ENCODE data around the gene RPL39. TPM values are rescaled to one million over a fixed set of nuclear protein-coding genes. Genes with fewer than 3 reads are reported as not detected.
"Not testable (repeated sequence)": the region's sequence is repeated elsewhere in the genome, so short reads cannot be mapped to it uniquely, and the experiment has no call there.

Gene RPL39
- 3,684 and 4,270 TPM in 2 replicates for total RNA-seq

- H3K27ac Mint-ChIP-seq = peak within 1 kb of the TSS; percentile 96
- ATAC-seq (ENCODE audit: low read depth) (peak; percentile 90), DNase-seq (peak; percentile 69)
- ChIA-PET POLR2A (interaction anchor here (0.6 to 2.7 kb wide), 46 partner anchors 16 to 366 kb away, joined by 3 to 41 read pairs (median 5); partner anchors contain the start of genes NDUFA1, NKAP, NKRF and RNF113A), CTCF (interaction anchor here (0.6 to 1.4 kb wide), 6 partner anchors 33 to 309 kb away, joined by 3 to 6 read pairs (median 3); partner anchors contain the start of genes SOWAHD and UPF3B)
- no peak for TF ChIP-seq CTCF (IDR thresholded peaks at IDR 0.05)
- intact Hi-C loops (cut with micrococcal nuclease) = loop anchor here (1.0 to 5.0 kb wide), 6 partner anchors 35 to 152 kb away; partner anchors contain the start of genes NDUFA1, NKAP and RNF113A
- H3K9me3 Mint-ChIP-seq = no peaks in the 10 kb centered on the region
- H3K4me1 Mint-ChIP-seq = peaks cover 37% of the 10 kb centered on the region
- H3K4me3 Mint-ChIP-seq = peak within 1 kb of the TSS; percentile 95
- H3K27me3 Mint-ChIP-seq = no peaks in the 10 kb centered on the region
- H3K36me3 Mint-ChIP-seq (ENCODE audit: low read depth) = peaks cover 41% of the 10 kb centered on the region
These were observed at the start of gene RPL39 for GRCh38 chrX:119791437-119792231. RPL39 (minus strand) TSS chrX:119791630; CDS start chrX:119791576, 54 bp downstream.

- Mint-ChIP-seq H3K27ac (no peak overlapping the region), H3K36me3 (ENCODE audit: low read depth) (peaks cover 65% of the 10 kb centered on the region), H3K9me3 (no peaks in the 10 kb centered on the region), H3K27me3 (no peaks in the 10 kb centered on the region), H3K4me1 (no peaks in the 10 kb centered on the region), H3K4me3 (no peak overlapping the region)
- POLR2A ChIA-PET = no interaction called here
- ATAC-seq (ENCODE audit: low read depth) (no peak), DNase-seq (no peak)
- TF ChIP-seq CTCF (IDR thresholded peaks at IDR 0.05) = no peak
- intact Hi-C loops (cut with micrococcal nuclease) = no loop called here
- CTCF ChIA-PET = no interaction called here
These were observed 42.5 kb upstream of the RPL39 start for GRCh38 chrX:119833905-119834304.

- ChIA-PET POLR2A (no interaction called here), CTCF (no interaction called here)
- H3K4me3 Mint-ChIP-seq = no peak overlapping the region
- no peak for ATAC-seq (ENCODE audit: low read depth)
- intact Hi-C loops (cut with micrococcal nuclease) = loop anchor here (5.0 kb wide), 1 partner anchor 36 kb away; the partner anchor contains the start of gene RPL39
- H3K27me3 Mint-ChIP-seq = no peaks in the 10 kb centered on the region
- H3K4me1 Mint-ChIP-seq = no peaks in the 10 kb centered on the region
- DNase-seq = no peak
- peaks cover 28% of the 10 kb centered on the region for H3K36me3 Mint-ChIP-seq (ENCODE audit: low read depth)
- TF ChIP-seq CTCF (IDR thresholded peaks at IDR 0.05) = no peak
- H3K9me3 Mint-ChIP-seq = no peaks in the 10 kb centered on the region
- H3K27ac Mint-ChIP-seq = no peak overlapping the region
These were observed 37.0 kb upstream of the RPL39 start for GRCh38 chrX:119828446-119828845.

- no peak overlapping the region for H3K4me3 Mint-ChIP-seq
- peaks cover 10% of the 10 kb centered on the region for H3K4me1 Mint-ChIP-seq
- H3K9me3 Mint-ChIP-seq = no peaks in the 10 kb centered on the region
- no peak overlapping the region for H3K27ac Mint-ChIP-seq
- CTCF ChIA-PET = no interaction called here
- DNase-seq = no peak
- H3K36me3 Mint-ChIP-seq (ENCODE audit: low read depth) = peaks cover 19% of the 10 kb centered on the region
- no peak for ATAC-seq (ENCODE audit: low read depth)
- no peaks in the 10 kb centered on the region for H3K27me3 Mint-ChIP-seq
- no peak for TF ChIP-seq CTCF (IDR thresholded peaks at IDR 0.05)
- intact Hi-C loops (cut with micrococcal nuclease) = loop anchor here (5.0 kb wide), 1 partner anchor 34 kb away; the partner anchor contains the start of gene RPL39
- POLR2A ChIA-PET = no interaction called here
These were observed 35.0 kb upstream of the RPL39 start for GRCh38 chrX:119826399-119826959.

GRCh38 chrX:119824221-119824620 is 32.8 kb upstream of the RPL39 start:
- H3K27ac Mint-ChIP-seq; CTCF ChIA-PET; intact Hi-C loops (cut with micrococcal nuclease); H3K27me3 Mint-ChIP-seq; H3K36me3 Mint-ChIP-seq (ENCODE audit: low read depth); DNase-seq; H3K9me3 Mint-ChIP-seq; POLR2A ChIA-PET; ATAC-seq (ENCODE audit: low read depth); H3K4me3 Mint-ChIP-seq: not testable (repeated sequence)
- peaks cover 15% of the 10 kb centered on the region for H3K4me1 Mint-ChIP-seq

- POLR2A ChIA-PET = interaction anchor here (1.3 to 1.5 kb wide), 2 partner anchors 30 to 31 kb away, joined by 3 to 5 read pairs; partner anchors contain the start of genes RPL39 and UPF3B
- H3K27me3 Mint-ChIP-seq; CTCF ChIA-PET; H3K36me3 Mint-ChIP-seq (ENCODE audit: low read depth); intact Hi-C loops (cut with micrococcal nuclease); DNase-seq; H3K9me3 Mint-ChIP-seq; H3K4me3 Mint-ChIP-seq: not testable (repeated sequence)
- peak; percentile 80 for ATAC-seq (ENCODE audit: low read depth)
- H3K4me1 Mint-ChIP-seq = peaks cover 15% of the 10 kb centered on the region
- peak overlapping the region; percentile 65 for H3K27ac Mint-ChIP-seq
These were observed 30.3 kb upstream of the RPL39 start for GRCh38 chrX:119821703-119822102.
